ENCODE results near the gene LRP1B. TPM values are rescaled to one million over a fixed set of nuclear protein-coding genes. Genes with fewer than 3 reads are reported as not detected.

The LRP1B gene
- total RNA-seq, 1 donor from 2014 or later = 0.25 TPM

DNA sequence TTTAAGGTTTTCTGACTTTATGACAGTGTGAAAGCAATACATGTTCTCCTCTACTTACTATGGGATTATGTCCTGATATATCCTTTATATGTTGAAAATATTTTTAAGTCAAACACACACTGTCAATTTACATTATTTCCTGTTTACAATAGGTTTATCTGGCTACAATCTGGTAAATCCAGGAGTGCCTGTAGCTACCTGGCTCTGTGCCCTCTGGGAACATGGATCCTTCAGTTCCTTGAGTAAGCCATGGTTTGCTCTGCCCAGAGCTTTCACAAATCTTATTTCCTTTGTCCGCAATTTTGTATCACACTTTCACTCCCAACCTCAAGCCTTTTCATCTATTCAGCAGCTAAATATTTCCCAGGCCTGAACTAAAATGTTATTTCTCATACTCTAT lies 1768.5 kb downstream of the LRP1B start:
- no peak for DNase-seq (ENCODE audit: low spot score)
- no peaks in the 10 kb centered on the region for H3K9me3 Mint-ChIP-seq (ENCODE audit: low read depth)
- H3K4me3 Mint-ChIP-seq (ENCODE audit: unreplicated experiment) = no peak overlapping the region
- no peak overlapping the region for H3K27ac Mint-ChIP-seq (ENCODE audit: unreplicated experiment)
- H3K36me3 Mint-ChIP-seq (ENCODE audit: low read depth) = no peaks in the 10 kb centered on the region
- H3K27me3 Mint-ChIP-seq (ENCODE audit: low read depth) = peaks cover 3% of the 10 kb centered on the region
- TF ChIP-seq, protein P1, sequence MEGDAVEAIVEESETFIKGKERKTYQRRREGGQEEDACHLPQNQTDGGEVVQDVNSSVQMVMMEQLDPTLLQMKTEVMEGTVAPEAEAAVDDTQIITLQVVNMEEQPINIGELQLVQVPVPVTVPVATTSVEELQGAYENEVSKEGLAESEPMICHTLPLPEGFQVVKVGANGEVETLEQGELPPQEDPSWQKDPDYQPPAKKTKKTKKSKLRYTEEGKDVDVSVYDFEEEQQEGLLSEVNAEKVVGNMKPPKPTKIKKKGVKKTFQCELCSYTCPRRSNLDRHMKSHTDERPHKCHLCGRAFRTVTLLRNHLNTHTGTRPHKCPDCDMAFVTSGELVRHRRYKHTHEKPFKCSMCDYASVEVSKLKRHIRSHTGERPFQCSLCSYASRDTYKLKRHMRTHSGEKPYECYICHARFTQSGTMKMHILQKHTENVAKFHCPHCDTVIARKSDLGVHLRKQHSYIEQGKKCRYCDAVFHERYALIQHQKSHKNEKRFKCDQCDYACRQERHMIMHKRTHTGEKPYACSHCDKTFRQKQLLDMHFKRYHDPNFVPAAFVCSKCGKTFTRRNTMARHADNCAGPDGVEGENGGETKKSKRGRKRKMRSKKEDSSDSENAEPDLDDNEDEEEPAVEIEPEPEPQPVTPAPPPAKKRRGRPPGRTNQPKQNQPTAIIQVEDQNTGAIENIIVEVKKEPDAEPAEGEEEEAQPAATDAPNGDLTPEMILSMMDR (IDR thresholded peaks at IDR 0.05) = no peak
- no peaks in the 10 kb centered on the region for H3K4me1 Mint-ChIP-seq (ENCODE audit: low read depth)

DNA sequence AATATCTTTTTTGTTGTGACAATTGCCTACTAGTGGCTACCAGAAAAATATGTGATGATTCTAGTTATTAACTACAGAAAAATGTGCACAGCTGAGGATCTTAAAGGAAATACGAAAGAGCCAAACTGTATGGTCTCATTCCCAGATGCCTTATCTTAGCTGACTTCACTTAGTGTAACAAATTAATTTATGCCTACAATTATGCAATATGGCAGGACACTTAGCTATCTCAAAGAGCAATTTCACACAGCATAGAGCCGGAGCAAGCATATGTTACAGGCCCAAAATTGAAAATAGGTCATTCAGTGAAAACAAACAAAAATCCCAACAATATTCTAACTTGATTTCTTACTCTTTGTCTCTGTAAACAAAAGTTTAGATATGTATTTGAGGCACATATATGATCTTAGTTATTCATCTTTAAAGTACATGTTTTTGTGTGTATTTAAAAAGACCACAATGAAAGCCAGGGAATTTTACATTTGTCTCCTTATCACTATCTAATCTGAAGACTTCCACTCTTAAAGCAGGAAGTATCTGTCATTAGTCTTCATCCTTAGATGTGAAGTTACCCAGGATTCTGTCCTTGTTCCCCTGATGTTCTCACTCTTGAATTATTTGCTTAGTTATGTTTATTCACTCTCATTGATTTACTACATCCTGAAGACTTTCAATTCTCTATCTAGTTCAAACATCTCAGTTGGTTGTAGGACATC lies 1771.6 kb downstream of the LRP1B start:
- no peak for DNase-seq (ENCODE audit: low spot score)
- no peaks in the 10 kb centered on the region for H3K27me3 Mint-ChIP-seq (ENCODE audit: low read depth)
- H3K9me3 Mint-ChIP-seq (ENCODE audit: low read depth) = no peaks in the 10 kb centered on the region
- TF ChIP-seq, protein P1 (IDR thresholded peaks at IDR 0.05) = no peak
- no peak overlapping the region for H3K4me3 Mint-ChIP-seq (ENCODE audit: unreplicated experiment)
- H3K27ac Mint-ChIP-seq (ENCODE audit: unreplicated experiment) = no peak overlapping the region
- H3K4me1 Mint-ChIP-seq (ENCODE audit: low read depth) = no peaks in the 10 kb centered on the region
- no peaks in the 10 kb centered on the region for H3K36me3 Mint-ChIP-seq (ENCODE audit: low read depth)

DNA sequence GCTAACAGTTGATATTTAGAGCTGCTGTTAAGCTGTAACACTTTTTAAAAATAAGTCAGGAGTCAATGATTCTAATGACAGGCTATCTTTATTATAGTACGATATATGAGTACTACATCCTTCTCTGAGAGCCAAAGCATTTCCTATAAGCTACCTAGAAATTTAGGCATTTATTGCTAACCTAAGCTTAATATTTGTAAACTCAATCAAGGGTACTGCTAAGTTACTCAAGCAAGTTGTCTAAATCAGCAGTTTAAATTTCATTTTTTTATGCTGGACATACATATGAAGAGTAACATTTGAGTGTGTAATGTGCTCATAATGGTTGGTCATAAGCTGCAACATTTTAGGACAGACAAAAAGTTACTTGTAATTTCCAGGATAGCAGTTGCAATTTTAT lies 1774.1 kb downstream of the LRP1B start:
- H3K36me3 Mint-ChIP-seq (ENCODE audit: low read depth) = peaks cover 1% of the 10 kb centered on the region
- DNase-seq (ENCODE audit: low spot score) = no peak
- no peak overlapping the region for H3K4me3 Mint-ChIP-seq (ENCODE audit: unreplicated experiment)
- peaks cover 9% of the 10 kb centered on the region for H3K4me1 Mint-ChIP-seq (ENCODE audit: low read depth)
- H3K27ac Mint-ChIP-seq (ENCODE audit: unreplicated experiment) = no peak overlapping the region
- peaks cover 7% of the 10 kb centered on the region for H3K9me3 Mint-ChIP-seq (ENCODE audit: low read depth)
- H3K27me3 Mint-ChIP-seq (ENCODE audit: low read depth) = no peaks in the 10 kb centered on the region
- TF ChIP-seq, protein P1 (IDR thresholded peaks at IDR 0.05) = no peak

DNA sequence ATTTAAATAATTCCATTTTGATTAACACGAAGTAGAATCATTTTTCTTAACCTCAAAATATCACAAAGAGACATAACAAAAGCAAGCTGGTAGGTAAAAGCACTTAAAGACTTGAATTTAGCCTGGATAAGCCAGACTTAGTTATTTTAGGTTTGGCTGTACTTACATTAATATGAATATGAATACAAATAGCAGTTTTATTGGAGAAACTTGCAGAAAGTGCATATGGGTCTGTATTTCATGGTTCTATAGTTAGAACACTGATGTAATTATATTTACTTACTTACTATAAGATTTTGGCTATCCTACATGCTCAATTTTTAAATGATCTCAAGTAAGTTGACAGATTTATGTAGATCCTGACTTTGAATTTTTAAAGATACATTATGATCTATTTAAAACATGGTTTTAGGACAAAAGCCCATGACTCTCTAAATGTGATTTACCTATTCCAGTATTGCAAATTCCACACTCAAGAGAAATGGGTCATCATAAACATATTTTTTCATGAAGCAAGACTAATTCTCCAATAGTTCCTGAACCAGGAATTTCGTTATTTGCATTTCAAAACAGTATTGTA lies 1775.2 kb downstream of the LRP1B start:
- H3K9me3 Mint-ChIP-seq (ENCODE audit: low read depth) = peaks cover 7% of the 10 kb centered on the region
- TF ChIP-seq, protein P1 (IDR thresholded peaks at IDR 0.05) = no peak
- no peak overlapping the region for H3K27ac Mint-ChIP-seq (ENCODE audit: unreplicated experiment)
- no peaks in the 10 kb centered on the region for H3K27me3 Mint-ChIP-seq (ENCODE audit: low read depth)
- no peak overlapping the region for H3K4me3 Mint-ChIP-seq (ENCODE audit: unreplicated experiment)
- no peak for DNase-seq (ENCODE audit: low spot score)
- H3K36me3 Mint-ChIP-seq (ENCODE audit: low read depth) = peaks cover 1% of the 10 kb centered on the region
- H3K4me1 Mint-ChIP-seq (ENCODE audit: low read depth) = peaks cover 9% of the 10 kb centered on the region

DNA sequence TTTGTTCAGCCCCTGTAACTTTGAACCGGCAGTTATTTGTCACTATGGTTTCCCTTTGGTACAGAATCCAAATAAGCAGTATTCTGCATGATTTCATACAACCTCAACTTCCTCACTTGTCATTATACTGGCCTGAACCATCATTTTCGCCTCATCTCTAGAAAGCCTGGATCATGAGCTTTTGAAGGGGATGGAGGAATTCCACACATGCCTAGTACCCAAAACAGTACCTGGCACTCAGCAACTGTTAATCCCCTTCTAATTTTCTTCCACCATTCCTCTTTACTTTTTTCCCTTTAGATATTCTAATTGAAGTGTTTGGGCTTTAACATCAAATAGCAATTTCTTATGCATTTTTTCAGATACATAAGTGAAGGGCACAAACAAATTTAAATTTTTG lies 1776.3 kb downstream of the LRP1B start:
- Mint-ChIP-seq H3K27me3 (ENCODE audit: low read depth) (no peaks in the 10 kb centered on the region), H3K36me3 (ENCODE audit: low read depth) (peaks cover 1% of the 10 kb centered on the region), H3K9me3 (ENCODE audit: low read depth) (peaks cover 7% of the 10 kb centered on the region), H3K4me3 (ENCODE audit: unreplicated experiment) (no peak overlapping the region), H3K27ac (ENCODE audit: unreplicated experiment) (no peak overlapping the region), H3K4me1 (ENCODE audit: low read depth) (peaks cover 9% of the 10 kb centered on the region)
- DNase-seq (ENCODE audit: low spot score) = no peak
- TF ChIP-seq, protein P1 (IDR thresholded peaks at IDR 0.05) = no peak
